ENCODE data around the gene CRYBG1. TPM values are rescaled to one million over a fixed set of nuclear protein-coding genes. Genes with fewer than 3 reads are reported as not detected.

The CRYBG1 gene
- polyA plus RNA-seq, 6 donors from 2014 or later: 9.7 to 19.0 (median 13.5) TPM

Other genes starting within 250 kb of the CRYBG1 start
- gene ATG5, start 35.0 kb upstream of the CRYBG1 start, polyA plus RNA-seq (ENCODE audit: low read depth in 6 of 6): 10 to 100 TPM; 33.6 to 44.4 (median 40.3) TPM

All from naive B cell (primary cell).